GM19455 (cell line): Measurements from ENCODE around the gene CAPN2.
A peak's percentile ranks its signal among the peaks of the same experiment; 100 is the strongest.
"Not testable (repeated sequence)": the region's sequence is repeated elsewhere in the genome, so short reads cannot be mapped to it uniquely, and the experiment has no call there.

ENCODE experiments used
- ATAC-seq: cut with Tn5 transposase; IDR thresholded peaks from one replicate; pipeline ENCODE4 v1.9.1; 2021; ENCODE audit not compliant: unreplicated experiment

CAPN2 gene

GRCh38 chr1:223716302-223716862 is 4.0 kb downstream of the CAPN2 start:
- ATAC-seq = peak; percentile 44

- ATAC-seq = no peak
Observed at GRCh38 chr1:223717123-223717522, 4.8 kb downstream of the CAPN2 start.

- no peak for ATAC-seq
Observed at GRCh38 chr1:223717695-223718363, 5.5 kb downstream of the CAPN2 start.

- ATAC-seq = no peak
Observed at GRCh38 chr1:223718850-223719249, 6.5 kb downstream of the CAPN2 start.

- ATAC-seq = no peak
Observed at GRCh38 chr1:223720971-223721591, 8.7 kb downstream of the CAPN2 start.

GRCh38 chr1:223721658-223722607 is 9.6 kb downstream of the CAPN2 start:
- no peak for ATAC-seq

- ATAC-seq = no peak
Observed at GRCh38 chr1:223723351-223723904, 11.1 kb downstream of the CAPN2 start.

GRCh38 chr1:223724376-223724775 is 12.0 kb downstream of the CAPN2 start:
- ATAC-seq = no peak

GRCh38 chr1:223725578-223725977 is 13.2 kb downstream of the CAPN2 start:
- ATAC-seq = no peak

GRCh38 chr1:223726380-223727001 is 14.2 kb downstream of the CAPN2 start:
- peak; percentile 94 for ATAC-seq

- ATAC-seq = no peak
Observed at GRCh38 chr1:223727541-223727940, 15.2 kb downstream of the CAPN2 start.

GRCh38 chr1:223729906-223730305 is 17.6 kb downstream of the CAPN2 start:
- ATAC-seq = no peak

GRCh38 chr1:223730479-223731132 is 18.3 kb downstream of the CAPN2 start:
- no peak for ATAC-seq

GRCh38 chr1:223731133-223731770 is 18.9 kb downstream of the CAPN2 start:
- ATAC-seq = no peak

- no peak for ATAC-seq
Observed at GRCh38 chr1:223732993-223733798, 20.9 kb downstream of the CAPN2 start.

GRCh38 chr1:223733898-223734852 is 21.8 kb downstream of the CAPN2 start:
- no peak for ATAC-seq

GRCh38 chr1:223736638-223737037 is 24.3 kb downstream of the CAPN2 start:
- ATAC-seq = not testable (repeated sequence)

- no peak for ATAC-seq
Observed at GRCh38 chr1:223737342-223737741, 25.0 kb downstream of the CAPN2 start.
